HG03095 (cell line): ENCODE measurements around the gene NOVA2.

Source experiments
- ATAC-seq: cut with Tn5 transposase; IDR thresholded peaks from one replicate; pipeline ENCODE4 v1.9.1; 2021; ENCODE audit warnings: moderate library complexity; ENCODE audit not compliant: unreplicated experiment

NOVA2 gene, protein sequence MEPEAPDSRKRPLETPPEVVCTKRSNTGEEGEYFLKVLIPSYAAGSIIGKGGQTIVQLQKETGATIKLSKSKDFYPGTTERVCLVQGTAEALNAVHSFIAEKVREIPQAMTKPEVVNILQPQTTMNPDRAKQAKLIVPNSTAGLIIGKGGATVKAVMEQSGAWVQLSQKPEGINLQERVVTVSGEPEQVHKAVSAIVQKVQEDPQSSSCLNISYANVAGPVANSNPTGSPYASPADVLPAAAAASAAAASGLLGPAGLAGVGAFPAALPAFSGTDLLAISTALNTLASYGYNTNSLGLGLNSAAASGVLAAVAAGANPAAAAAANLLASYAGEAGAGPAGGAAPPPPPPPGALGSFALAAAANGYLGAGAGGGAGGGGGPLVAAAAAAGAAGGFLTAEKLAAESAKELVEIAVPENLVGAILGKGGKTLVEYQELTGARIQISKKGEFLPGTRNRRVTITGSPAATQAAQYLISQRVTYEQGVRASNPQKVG

GRCh38 chr19:45973553-45974338 is at the start of gene NOVA2:
Gene NOVA2, minus strand, starts transcription at chr19:45973865. Its CDS starts 514 bp downstream, at chr19:45973351.
- no peak for ATAC-seq

DNA sequence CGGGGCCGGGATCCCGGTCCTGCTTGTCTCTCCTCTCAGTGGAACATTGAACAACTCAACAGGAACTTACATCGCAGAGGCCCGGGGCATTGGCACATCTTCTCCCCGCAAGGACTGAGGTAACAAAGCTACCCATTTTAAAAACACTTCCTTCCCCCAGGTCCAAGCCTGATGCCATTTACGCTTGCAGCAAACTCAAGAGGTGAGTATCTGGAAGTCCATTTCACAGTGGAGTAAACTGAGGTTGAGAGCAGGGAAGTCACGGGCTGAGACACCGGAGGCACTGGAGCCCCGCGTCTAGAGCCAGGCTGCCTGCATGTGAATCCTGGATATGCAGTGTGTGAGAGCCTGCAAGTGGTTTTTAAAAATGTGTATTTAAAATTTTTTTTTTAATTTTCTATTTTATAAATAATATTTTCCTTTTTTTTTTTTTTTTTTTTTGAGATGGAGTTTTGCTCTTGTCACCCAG is 49.7 kb upstream of the NOVA2 start:
- no peak for ATAC-seq

DNA sequence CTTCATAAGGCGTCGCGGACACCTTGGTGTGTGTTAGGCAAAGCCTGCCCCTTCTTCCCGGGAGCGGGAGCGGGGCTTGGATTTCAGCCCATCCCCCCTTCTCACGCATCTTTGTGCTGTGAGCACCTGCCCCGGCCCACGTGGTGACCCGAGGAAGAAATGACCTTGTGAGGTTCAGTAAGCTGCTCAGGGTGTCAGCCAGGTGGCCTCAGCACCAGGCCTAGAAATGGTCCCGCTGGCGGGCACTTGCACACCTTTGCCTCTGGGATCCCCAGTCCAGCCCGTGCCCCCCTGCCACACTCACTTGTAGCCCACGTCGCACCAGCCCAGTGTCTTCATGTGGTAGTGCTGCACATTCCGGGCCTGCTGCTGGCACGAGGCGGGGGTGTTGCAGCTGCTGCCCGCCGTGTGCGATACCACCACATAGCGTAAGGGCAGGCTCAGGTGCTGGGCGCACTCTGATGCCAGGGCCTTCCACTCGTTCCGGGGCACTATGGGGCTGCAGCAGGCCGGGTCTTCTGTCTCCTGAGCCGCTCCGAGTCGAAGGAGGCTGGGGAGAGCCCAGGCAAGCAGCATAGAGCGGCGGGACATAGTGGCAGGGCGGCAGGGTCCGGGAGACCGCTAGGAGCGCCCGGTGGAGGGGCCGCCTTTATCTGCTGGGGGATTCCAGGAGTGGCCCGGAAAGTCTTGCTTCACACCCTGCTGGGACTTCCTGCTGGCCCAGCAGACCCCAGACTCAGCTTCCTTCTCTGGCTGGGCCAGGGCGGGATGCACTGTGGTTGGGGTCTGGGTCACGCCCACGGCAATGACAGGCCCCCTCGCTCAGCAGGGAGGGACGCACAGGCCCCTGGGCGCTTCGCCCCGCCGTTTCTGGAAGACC is 49.0 kb upstream of the NOVA2 start, which contains the start of gene PGLYRP1:
Gene PGLYRP1, minus strand, starts transcription at position 623 of the 880 bp plus-strand sequence. Its CDS starts 32 bp downstream, at position 591.
- ATAC-seq: no peak

DNA sequence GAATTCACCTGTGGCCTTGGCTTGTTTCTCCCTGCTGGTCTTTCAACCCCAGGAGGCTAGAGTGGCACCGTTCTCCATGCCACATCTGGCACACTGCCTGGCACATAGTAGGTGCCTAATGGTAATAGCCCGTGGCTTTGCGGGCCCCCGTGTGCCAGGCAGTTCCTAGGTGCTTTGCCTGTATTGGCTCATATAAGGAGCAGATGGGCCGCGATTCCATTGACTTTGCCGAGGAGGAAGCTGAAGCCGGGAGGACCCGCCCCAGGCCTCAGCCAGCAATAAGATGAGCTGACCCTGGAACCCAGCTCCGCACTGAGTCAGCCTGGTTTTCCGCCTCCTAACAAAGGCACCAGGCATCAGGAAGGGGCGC is 48.4 kb upstream of the NOVA2 start:
- ATAC-seq: no peak

DNA sequence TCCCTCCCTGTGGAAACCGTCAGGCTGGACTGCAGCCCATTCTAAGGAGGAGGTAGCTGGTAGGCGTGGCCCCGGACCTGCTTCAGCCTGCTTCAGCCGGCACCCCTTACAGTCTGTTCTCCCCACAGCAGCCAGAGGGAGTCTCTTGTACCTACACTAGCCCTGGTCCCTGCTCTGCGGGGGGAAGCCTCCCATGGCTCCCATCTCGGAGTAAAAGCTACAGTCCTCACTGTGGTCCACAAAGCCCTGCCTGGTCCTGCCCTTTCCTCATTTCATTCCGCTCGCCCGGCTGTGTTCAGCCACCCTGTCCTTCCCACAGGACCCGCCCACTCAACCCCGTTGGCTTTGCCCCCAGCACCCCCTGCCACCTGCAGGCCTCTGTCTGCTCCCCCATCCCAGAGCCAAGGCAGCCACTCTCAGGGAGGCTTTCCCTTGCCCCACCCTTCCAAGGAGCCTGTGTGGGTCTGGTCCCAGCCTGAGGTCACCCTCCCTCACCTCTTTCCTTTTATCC is 47.9 kb upstream of the NOVA2 start:
- ATAC-seq: no peak

GRCh38 chr19:46020819-46021125 is 47.1 kb upstream of the NOVA2 start:
- no peak for ATAC-seq

- no peak for ATAC-seq
Measured at GRCh38 chr19:46019270-46019669, 45.6 kb upstream of the NOVA2 start.

DNA sequence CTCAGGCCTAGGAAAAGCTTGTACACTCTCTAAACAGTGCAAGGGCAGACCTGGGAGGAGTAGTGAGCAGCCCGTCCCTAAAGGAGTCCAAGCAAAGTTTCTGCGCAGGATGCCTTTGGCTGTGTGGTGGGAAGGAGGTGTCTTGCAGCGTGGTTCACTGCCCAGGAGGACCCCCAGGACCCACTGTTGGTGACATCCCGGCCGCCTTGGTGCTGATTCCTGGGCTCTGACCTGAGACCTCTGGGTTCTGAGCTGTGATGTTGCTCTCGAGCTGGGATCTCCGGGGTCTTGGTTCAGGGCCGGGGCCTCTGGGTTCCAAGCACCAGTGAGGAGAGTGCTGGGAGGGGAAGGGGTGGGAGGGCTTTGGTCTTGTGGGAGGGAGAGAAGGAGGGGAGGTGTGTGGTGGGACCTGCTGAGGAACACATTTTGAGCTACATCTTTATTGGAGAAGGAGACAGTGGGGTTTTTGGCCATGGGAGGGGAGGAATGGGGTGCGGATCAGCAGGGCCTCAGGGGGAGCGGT is 45.1 kb upstream of the NOVA2 start:
- no peak for ATAC-seq

GRCh38 chr19:46017874-46018675 is 44.4 kb upstream of the NOVA2 start:
- no peak for ATAC-seq

GRCh38 chr19:46017095-46017429 is 43.4 kb upstream of the NOVA2 start:
- ATAC-seq: no peak

DNA sequence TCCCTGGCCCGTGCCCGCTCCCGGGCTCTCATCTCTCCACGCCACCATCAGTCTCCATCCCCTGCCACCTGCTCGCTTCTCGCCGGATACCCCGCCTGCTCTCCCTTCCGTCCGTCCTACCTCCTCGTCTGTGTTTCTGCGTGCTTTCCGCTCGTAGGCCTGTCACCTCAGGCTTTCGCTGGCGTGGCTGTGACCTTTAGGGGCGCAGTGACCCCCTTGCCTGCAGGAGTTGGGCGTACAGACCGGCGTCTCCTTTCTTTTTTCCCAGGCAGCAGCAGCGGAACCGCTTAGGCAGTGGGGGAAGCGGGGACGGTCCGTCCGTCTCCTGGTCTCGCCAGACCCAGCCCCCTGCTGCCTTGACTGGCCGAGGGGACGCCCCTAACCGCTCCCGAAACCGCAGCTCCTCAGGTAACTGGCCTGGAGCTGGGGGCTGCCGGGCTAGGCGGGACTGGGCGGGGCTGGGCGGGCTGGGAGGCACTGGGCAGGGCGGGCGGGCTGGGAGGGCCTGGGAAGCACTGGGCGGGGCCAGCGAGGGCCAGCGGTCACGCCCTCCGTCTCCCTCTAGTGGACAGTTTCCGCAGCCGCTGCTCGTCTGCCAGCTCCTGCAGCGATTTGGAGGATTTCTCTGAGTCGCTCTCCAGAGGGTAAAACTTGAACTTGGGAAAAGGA is 42.9 kb upstream of the NOVA2 start:
- no peak for ATAC-seq

- ATAC-seq: no peak
Measured at GRCh38 chr19:46015687-46016425, 42.2 kb upstream of the NOVA2 start.

GRCh38 chr19:46014941-46015686 is 41.4 kb upstream of the NOVA2 start:
- ATAC-seq: no peak

DNA sequence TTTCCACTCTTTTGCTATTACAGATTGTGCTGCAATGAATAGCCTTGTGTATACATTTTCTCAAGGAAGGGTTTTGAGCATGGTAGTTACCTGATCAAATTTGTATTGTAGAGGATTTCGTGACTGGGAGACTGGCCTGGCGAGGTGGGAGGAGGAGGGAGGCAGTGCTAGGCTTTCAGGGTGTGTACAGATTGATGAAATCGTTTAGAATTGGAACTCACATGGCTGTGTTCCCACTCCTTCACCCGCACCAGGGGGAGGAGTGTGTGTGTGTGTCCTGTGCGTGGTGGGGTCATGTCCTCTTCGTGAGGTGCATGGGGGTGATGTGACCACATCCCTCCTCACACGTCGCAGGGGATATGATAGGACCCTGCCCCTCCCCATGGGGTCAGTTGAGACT is 40.9 kb upstream of the NOVA2 start:
- no peak for ATAC-seq

DNA sequence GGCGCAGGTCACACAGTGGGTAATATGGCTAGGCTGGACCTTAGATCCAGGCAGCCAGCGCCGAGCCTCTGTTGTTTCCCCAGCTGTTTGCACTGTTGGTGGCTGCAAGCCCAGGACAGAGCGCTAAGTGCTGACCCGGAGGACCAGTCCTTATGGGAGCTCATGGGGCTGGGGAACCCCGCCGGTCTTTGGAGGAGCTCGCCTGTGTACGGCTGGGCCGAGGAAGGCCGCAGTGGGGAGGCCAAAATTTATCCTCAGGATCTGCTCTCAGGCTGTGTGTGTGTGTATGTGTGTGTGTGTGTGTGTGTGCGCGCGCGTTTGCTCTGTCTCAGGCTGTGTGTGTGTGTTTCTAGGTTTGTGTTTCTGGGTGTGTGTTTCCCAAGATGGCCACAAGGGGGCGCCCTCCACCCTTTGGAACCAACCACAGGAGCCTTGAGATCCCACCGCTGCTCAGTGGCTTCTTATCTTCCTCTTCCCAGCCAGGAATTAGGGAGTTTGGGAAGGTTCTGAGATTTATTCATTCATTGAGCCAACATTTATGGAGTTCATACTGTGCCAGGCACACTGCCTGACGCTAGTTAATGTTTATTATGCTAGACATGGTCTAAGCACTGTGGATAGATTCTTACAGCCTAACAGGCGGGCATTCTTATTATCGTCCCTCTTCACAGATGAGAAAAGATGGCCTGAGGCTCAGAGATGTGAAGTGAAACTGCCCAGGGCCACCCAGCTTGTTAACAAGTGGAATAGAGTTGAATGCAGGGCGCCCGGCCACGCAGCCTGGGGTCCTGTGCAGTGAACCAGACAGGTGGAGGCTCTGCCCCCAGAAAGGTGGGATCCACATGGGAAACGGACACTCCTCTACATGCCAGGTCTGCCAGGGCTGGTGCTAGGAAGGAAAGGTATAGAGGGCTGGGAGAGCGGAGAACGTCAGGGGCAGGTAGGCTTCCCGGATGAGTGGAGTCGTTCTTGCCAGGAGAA is 36.2 kb upstream of the NOVA2 start:
- ATAC-seq: no peak

- no peak for ATAC-seq
Measured at GRCh38 chr19:46006411-46006810, 32.7 kb upstream of the NOVA2 start.
